ENCODE measurements around the gene PHLDB3. TPM values are rescaled to one million over a fixed set of nuclear protein-coding genes. Genes with fewer than 3 reads are reported as not detected.

PHLDB3 gene
- total and polyA plus RNA-seq, 2 of the 4 experiments (the other 2 are of a cell fraction): 2.9 to 10.6 TPM

- TF ChIP-seq CEBPB (IDR thresholded peaks at IDR 0.05; ENCODE audit: low read depth, low read length): no peak
Measured at GRCh38 chr19:43551399-43552197, 47.1 kb upstream of the PHLDB3 start (continued).

GRCh38 chr19:43548706-43549105 is 44.2 kb upstream of the PHLDB3 start:
- Histone ChIP-seq H3K9ac (ENCODE audit: low read depth, low read length) (no peak overlapping the region), H3K36me3 (ENCODE audit: control insufficient read depth, insufficient read depth, low read length) (peaks cover 37% of the 10 kb centered on the region), H3K27me3 (ENCODE audit: control insufficient read depth, insufficient read depth, low read length) (no peaks in the 10 kb centered on the region), H3K4ac (ENCODE audit: low read depth, low read length) (no peak overlapping the region), H2AFZ (replicated peaks; ENCODE audit: low read length, poor library complexity) (no peak overlapping the region), H2BK20ac (ENCODE audit: low read depth, low read length) (no peak overlapping the region), H3K14ac (replicated peaks; ENCODE audit: low read depth, low read length) (no peak overlapping the region), H2AK5ac (ENCODE audit: low read depth, low read length) (no peak overlapping the region), H2AK9ac (replicated peaks; ENCODE audit: low read depth, low read length, poor library complexity) (no peak overlapping the region), H4K20me1 (ENCODE audit: insufficient read depth, low read length) (no peaks in the 10 kb centered on the region), H2BK120ac (ENCODE audit: low read depth, low read length) (no peak overlapping the region), H3K56ac (ENCODE audit: extremely low read depth, insufficient read depth, low read length) (no peak overlapping the region), H3K4me2 (ENCODE audit: low read depth, low read length) (no peak overlapping the region), H3K4me1 (ENCODE audit: control insufficient read depth, insufficient read depth, low read length) (no peaks in the 10 kb centered on the region), H4K8ac (ENCODE audit: low read depth in 2 of 2, low read length in 2 of 2) (no peak overlapping the region), H3K4me3 (ENCODE audit: insufficient read depth, low read depth, low read length) (no peak overlapping the region), H3K9me1 (ENCODE audit: insufficient read depth, low read length) (no peaks in the 10 kb centered on the region), H3K18ac (ENCODE audit: low read depth, low read length) (no peak overlapping the region), H3K79me1 (ENCODE audit: low read depth in 1 of 2, low read length in 2 of 2) (peaks cover 3 to 4% of the 10 kb centered on the region in 2 experiments; a peak in 1 of 4 replicates), H2BK15ac (ENCODE audit: low read depth, low read length) (no peak overlapping the region), H2BK5ac (ENCODE audit: low read depth, low read length, poor library complexity, severe bottlenecking) (no peak overlapping the region), H3K27ac (ENCODE audit: insufficient read depth, low read length) (no peak overlapping the region), H3K9me3 (ENCODE audit: control insufficient read depth, insufficient read depth, low read length) (no peaks in the 10 kb centered on the region), H3K23ac (ENCODE audit: low read depth, low read length) (no peak overlapping the region), H4K91ac (ENCODE audit: insufficient read depth, low read depth, low read length) (no peak overlapping the region), H4K5ac (ENCODE audit: low read depth, low read length) (no peak overlapping the region)
- TF ChIP-seq RCOR1 (IDR thresholded peaks at IDR 0.05; ENCODE audit: insufficient replicate concordance, low read length): no peak
- no peak for TF ChIP-seq MXI1 (IDR thresholded peaks at IDR 0.05; ENCODE audit: borderline replicate concordance, low read depth, low read length)
- TF ChIP-seq FOS (IDR thresholded peaks at IDR 0.05; ENCODE audit: low read depth, low read length): no peak
- TF ChIP-seq MAFK (IDR thresholded peaks at IDR 0.05; ENCODE audit: low read depth, low read length): no peak
- TF ChIP-seq NFE2L2 (IDR thresholded peaks at IDR 0.05; ENCODE audit: low read depth, low read length): no peak
- TF ChIP-seq SMC3 (IDR thresholded peaks at IDR 0.05; ENCODE audit: low read depth, low read length): no peak
- TF ChIP-seq RFX5 (IDR thresholded peaks at IDR 0.05; ENCODE audit: low read depth, low read length): no peak
- no peak for TF ChIP-seq ELK1 (IDR thresholded peaks at IDR 0.05; ENCODE audit: borderline replicate concordance, low read depth, low read length)
- dilution Hi-C loops (cut with HindIII; ENCODE audit: low sequenced_read_pairs, unreplicated experiment): no loop called here
- no CpG with 5 or more reads among the region's 2 CpGs for WGBS, 2 experiments (ENCODE audit: extremely low coverage in 2 of 2, insufficient read length in 1 of 2)
- in situ Hi-C loops (cut with MboI; ENCODE audit: low sequenced_read_pairs): no loop called here
- POLR2A ChIA-PET (ENCODE audit: unreplicated experiment): no interaction called here
- CTCF ChIA-PET: no interaction called here
- DNase-seq (no peak), ATAC-seq (ENCODE audit: low read depth) (no peak)
- no TSS peak for BruUV-seq (replicated peaks)
- intact Hi-C loops (cut with micrococcal nuclease): no loop called here
